GM11168 (cell line): ENCODE measurements around the gene DACH1.

Experiments used
- in situ Hi-C: fragments of 300-500 bp; cut with MboI; formaldehyde crosslinking; loops from one replicate; pipeline ENCODE4 v1.12.0; 2022; ENCODE audit warnings: low sequenced_read_pairs; ENCODE audit not compliant: unreplicated experiment

The DACH1 gene

GRCh38 chr13:71722206-71722605 lies 144.8 kb downstream of the DACH1 start:
- in situ Hi-C loops: no loop called here

DNA sequence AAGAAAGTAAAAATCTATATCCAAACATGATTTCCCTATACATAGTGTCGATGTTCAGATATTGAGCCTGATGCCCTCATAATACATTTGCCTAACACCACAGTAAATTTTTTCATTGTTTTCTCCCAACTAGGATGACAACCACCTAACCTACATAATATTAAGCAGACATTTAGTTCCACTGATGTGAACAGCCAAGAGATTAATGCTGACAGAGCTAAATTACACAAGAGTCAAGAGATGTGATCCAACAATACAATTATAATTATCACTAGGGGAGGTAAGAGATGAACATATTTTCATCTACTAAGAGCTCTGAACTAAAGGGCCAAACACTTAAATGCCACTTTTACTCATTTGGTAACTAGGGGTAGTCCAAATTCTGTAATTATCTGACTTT lies 145.9 kb downstream of the DACH1 start:
- in situ Hi-C loops: no loop called here

- in situ Hi-C loops: no loop called here
These were observed 148.1 kb downstream of the DACH1 start for GRCh38 chr13:71718931-71719330.

- in situ Hi-C loops: no loop called here
These were observed 152.1 kb downstream of the DACH1 start for GRCh38 chr13:71714802-71715375.

DNA sequence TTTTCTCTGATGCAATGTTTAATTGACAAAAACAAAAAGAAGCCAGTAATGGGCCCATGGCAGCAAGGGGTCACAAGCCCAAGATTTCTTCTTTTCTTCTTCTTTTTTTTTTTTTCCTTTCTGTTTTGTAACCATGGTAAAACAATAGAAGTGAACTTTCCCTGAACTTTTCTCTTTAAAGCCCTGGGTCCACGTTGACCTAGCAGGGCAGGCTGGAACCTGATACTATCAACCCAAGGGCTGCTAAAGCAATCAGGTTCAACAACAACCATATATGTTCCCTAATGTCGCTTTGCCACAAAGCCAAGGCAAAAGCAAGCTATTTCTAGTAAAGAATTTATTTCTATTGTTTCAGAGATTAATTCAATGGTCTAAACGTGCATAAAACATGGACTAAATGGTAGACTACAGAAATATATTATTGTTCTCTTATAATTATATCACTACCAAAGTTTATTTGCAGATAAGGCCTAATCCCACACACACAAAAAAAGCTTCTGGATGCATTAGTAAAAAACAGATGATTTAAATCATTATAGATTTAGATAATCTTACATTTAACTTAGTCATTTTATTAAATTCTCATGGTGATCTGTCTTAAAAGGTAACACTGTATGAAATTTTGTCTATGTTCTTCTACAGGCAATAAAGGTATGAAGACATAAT lies 153.9 kb downstream of the DACH1 start:
- in situ Hi-C loops: no loop called here

DNA sequence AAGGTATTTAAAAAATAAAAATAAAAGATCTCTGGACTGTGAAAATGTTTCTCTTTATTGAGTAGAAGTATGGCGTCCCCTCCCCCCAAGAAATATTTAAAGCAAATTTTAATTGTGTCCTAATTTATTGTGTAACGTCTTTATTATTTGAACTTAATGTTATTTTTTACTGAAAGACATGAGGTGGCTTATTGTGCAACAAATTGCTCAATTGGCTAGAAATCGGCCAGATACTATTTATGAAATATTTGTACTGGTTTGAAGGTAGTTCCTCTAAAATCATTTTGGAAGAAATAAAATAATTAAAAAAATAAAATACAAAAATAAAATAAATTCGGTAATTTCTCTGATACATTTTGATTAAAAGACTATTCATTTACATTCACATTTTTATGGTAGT lies 162.3 kb downstream of the DACH1 start:
- in situ Hi-C loops: no loop called here

GRCh38 chr13:71703138-71703537 lies 163.9 kb downstream of the DACH1 start:
- in situ Hi-C loops: no loop called here

DNA sequence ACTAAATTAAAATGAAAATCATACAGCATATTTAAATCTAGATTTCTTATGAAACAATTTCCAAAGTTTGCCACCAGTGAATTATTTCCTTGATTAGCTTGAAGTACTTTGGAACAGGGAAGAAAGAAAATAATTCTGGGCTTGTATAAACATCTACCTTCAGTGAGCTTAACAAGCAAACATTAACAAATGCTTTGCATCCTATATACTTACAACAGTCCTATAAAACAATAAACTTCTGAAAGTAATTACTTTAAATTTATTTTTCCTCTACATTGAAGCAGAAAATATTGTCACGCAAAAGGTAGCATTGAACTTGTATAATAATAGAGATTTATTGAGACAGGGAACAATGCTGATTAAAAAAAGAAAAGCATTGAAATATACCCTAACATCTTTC lies 164.8 kb downstream of the DACH1 start:
- in situ Hi-C loops: no loop called here

DNA sequence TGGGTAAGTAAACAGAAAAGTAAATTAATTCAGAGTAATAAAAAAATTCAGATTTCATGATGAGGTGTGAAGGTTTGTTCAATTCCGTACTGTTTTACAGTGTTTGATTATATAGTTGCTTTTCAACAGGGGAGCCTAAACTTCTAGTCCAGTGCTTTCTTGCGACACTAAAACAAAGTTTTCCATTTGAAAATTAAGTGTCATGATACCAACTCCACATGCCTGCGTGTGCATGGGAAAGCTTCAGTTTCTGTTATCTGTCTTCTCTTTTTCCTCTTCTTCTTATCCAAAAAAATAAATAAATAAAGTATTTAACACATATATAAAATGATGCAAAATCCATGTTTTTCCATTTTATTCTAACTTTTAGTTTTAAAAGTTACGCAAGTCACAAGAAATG lies 165.3 kb downstream of the DACH1 start:
- in situ Hi-C loops: no loop called here

DNA sequence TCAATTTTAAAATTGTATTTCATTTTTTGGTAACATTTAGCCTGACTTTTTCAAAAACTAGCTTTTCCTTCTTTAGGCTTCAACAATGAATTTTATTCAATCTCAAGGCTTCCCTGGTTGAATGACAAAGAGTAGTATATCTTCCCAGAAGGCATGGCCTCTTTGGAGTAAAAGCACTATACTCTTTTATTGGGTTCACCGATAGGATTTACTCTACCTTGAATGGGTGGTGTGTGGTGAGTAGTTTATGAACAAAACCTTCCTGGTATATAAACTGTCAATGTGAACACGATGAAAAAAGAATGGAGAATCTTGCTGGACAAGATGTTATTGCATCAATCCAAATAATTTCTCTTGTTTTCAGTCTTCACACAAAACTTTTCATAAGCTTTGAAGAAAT lies 167.7 kb downstream of the DACH1 start:
- in situ Hi-C loops: no loop called here

GRCh38 chr13:71695662-71696061 lies 171.3 kb downstream of the DACH1 start:
- in situ Hi-C loops: no loop called here

- in situ Hi-C loops: no loop called here
These were observed 181.9 kb downstream of the DACH1 start for GRCh38 chr13:71685072-71685471.

- in situ Hi-C loops: no loop called here
These were observed 184.9 kb downstream of the DACH1 start for GRCh38 chr13:71681901-71682613.

GRCh38 chr13:71677124-71677523 lies 189.9 kb downstream of the DACH1 start:
- in situ Hi-C loops: no loop called here

DNA sequence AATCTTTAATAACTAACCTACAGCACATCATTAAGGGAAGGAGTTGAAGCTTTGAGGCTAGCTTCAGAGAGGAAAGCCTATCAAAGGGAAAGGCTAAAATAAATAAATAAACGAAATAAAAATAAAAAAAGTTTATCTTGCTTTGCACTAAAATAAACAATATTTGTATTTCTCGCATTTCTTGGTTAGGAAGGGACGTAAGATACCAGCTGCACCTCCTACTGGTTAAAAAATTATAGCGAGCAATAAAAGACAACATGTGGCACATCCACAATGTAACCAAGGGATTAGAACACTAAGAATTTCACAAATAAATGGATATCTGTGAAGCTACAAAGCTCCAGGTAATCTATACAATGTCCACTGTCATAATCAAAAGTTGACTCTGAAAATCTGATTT lies 194.5 kb downstream of the DACH1 start:
- in situ Hi-C loops: no loop called here

- in situ Hi-C loops: no loop called here
These were observed 203.6 kb downstream of the DACH1 start for GRCh38 chr13:71663431-71663830.

DNA sequence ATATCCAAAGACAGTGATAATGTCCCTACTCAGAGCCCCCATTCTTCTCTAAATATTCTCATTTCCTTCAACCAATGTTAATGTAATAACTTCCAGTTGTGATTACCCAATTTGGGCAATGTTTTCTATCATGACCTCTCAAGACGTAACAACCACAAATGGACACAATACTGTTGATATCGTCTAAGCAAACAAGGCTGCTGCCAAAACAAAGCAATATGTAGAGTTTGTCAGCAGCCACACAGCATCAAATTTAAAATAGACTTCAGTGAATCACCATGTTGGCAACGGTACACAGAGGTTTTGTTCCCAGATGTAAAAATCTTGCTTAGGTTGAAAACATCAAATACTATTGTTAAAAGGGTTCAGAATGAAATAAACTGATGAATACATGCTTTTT lies 205.1 kb downstream of the DACH1 start:
- in situ Hi-C loops: no loop called here

- in situ Hi-C loops: no loop called here
These were observed 207.6 kb downstream of the DACH1 start for GRCh38 chr13:71659404-71659803.

- in situ Hi-C loops: no loop called here
These were observed 221.5 kb downstream of the DACH1 start for GRCh38 chr13:71645467-71645866.

DNA sequence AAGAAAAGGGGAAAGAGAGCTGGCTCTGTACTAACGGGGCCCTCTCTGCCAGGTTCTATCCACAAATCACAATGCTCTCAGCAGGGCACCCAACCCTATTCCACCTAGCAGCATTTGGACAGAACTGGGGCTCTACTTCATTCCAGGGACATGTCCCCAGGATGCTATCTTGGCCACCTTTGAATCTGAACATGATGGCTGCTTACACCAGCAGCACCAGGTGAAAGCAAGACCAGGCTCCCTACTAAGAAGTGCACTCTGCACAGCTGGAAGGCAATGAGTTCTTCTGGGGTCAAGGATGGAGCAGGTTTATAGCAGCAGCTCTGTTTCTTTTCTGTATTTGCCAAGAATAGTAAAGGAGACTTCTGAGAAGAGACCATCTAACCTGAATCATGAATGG lies 222.4 kb downstream of the DACH1 start:
- in situ Hi-C loops: no loop called here

- in situ Hi-C loops: no loop called here
These were observed 223.6 kb downstream of the DACH1 start for GRCh38 chr13:71643448-71643860.

GRCh38 chr13:71638751-71639150 lies 228.3 kb downstream of the DACH1 start:
- in situ Hi-C loops: no loop called here
